GM10266 (cell line): ENCODE measurements around the gene TNFRSF1B.
"Not testable (repeated sequence)": the region's sequence is repeated elsewhere in the genome, so short reads cannot be mapped to it uniquely, and the experiment has no call there.

Experiments
- DNase-seq: peaks from one replicate; pipeline ENCODE4 v3.0.0; 2012; ENCODE audit errors: extremely low spot score
- TF ChIP-seq, protein P1 (sequence below): IDR thresholded peaks from 2 replicates; pipeline ENCODE4 v1.5.1; 2012; ENCODE audit warnings: mild to moderate bottlenecking, low read depth; ENCODE audit not compliant: control insufficient read depth, insufficient read depth; ENCODE audit errors: missing control alignments

Gene TNFRSF1B

DNA sequence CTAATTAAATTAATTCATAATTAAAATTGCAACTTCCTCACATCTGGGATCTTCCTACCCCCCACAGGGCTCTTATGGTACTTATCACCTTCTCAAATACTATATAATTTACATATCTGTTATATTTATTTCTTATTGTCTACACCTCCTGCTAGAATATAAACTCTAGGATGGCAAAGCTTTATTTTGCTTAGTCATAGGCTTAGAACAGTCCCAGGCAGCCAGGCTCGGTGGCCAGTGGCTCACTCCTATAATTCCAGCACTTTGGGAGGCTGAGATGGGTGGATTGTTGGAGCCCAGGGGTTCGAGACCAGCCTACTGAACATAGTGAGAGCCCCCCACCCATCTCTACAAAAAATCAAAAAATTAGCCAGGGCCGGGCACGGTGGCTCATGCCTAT, 53.0 kb downstream of the TNFRSF1B start:
- TF ChIP-seq, protein P1, sequence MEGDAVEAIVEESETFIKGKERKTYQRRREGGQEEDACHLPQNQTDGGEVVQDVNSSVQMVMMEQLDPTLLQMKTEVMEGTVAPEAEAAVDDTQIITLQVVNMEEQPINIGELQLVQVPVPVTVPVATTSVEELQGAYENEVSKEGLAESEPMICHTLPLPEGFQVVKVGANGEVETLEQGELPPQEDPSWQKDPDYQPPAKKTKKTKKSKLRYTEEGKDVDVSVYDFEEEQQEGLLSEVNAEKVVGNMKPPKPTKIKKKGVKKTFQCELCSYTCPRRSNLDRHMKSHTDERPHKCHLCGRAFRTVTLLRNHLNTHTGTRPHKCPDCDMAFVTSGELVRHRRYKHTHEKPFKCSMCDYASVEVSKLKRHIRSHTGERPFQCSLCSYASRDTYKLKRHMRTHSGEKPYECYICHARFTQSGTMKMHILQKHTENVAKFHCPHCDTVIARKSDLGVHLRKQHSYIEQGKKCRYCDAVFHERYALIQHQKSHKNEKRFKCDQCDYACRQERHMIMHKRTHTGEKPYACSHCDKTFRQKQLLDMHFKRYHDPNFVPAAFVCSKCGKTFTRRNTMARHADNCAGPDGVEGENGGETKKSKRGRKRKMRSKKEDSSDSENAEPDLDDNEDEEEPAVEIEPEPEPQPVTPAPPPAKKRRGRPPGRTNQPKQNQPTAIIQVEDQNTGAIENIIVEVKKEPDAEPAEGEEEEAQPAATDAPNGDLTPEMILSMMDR: no peak
- DNase-seq: no peak

DNA sequence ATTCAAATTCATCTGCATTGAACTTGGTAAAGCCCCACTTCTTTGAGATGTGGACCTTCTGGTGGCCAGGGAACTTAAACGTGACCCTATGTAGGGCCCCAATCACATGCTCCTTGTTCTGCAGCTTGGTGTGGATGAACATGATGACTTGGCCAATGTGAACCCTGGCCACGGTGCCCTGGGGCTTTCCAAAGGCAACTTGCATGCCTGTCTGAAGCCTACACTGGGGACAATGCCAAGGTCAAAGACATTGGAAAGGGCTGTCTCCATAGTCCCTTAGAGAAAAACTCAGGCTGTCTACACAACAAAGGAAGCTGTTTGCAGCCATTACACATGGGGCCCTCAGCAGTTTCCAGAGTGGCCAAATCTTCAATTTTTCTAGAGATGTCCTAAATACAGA, 54.1 kb downstream of the TNFRSF1B start:
- no peak for DNase-seq

DNA sequence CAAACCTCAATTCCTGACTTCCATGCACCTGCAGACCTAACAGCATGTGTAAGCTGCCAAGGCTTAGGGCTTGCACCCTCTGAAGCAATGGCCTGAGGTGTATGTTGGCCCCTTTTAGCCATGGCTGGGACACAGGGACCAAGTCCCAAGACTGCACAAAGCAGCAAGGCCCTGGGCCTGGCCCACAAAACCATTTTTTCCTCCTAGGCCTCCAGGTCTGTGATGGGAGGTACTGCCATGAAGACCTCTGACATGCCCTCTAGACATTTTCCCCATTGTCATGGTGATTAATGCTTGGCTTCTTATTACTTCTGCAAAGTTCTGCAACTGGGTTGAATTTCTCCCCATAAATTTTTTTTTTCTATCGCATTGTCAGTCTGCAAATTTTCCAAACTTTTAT, 55.9 kb downstream of the TNFRSF1B start:
- not testable (repeated sequence) for DNase-seq

More for the DNA sequence above, 54.1 kb downstream of the TNFRSF1B start:
- TF ChIP-seq, protein P1: no peak

DNA sequence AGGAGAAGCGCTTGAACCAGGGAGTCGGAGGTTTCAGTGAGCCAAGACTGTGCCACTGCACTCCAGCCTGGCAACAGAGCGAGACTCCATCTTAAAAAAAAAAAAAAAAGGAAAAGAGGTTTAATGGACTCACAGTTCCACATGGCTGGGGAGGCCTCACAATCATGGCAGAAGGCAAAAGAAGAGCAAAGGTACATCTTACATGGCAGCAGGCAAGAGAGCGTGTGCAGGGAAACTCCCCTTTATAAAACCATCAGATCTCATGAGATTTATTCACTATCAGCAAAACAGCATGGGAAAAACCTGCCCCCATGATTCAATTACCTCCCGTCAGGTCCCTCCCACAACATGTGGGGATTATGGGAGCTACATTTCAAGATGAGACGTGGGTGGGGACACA, 57.3 kb downstream of the TNFRSF1B start:
- DNase-seq: not testable (repeated sequence)

DNA sequence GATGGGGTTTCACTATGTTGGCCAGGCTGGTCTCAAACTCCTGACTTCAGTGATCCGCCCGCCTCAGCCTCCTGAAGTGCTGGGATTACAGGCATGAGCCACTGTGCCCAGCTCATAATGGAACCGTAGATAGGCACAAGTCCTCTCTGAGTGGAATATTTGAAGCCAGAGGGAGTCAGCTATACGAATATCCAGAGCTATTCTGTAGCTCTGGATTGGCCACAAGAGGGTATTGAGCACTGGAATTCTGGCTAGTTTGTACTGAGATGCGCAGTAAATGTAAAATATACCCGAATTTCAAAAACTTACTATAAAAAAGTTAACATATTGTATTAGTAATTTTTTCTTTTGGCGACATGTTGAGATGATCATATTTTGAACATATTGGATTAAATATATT, 62.2 kb downstream of the TNFRSF1B start:
- TF ChIP-seq, protein P1: no peak
- no peak for DNase-seq

DNA sequence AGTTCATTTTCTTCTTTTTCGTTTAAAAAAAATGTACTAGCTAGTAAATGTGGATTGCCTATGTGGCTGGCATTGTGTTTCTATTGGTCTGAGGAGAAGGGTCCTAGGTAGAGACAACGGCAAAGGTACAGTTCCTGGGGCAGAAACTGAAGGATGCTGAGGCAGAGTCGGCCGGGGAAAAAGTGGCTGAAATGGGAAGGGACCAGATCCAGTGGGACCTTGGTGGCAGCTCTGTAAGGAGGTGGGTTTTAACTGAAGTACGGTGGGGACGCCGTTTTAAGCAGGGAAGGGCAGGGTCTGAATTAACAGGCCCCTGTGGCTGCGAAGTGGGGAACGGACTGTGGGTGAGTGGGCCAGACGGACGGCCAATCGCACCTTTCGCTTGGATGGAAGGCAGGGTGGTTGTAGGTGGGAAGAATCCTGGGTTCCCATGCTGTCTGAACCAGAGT, 62.6 kb downstream of the TNFRSF1B start:
- no peak for DNase-seq
- TF ChIP-seq, protein P1: no peak

DNA sequence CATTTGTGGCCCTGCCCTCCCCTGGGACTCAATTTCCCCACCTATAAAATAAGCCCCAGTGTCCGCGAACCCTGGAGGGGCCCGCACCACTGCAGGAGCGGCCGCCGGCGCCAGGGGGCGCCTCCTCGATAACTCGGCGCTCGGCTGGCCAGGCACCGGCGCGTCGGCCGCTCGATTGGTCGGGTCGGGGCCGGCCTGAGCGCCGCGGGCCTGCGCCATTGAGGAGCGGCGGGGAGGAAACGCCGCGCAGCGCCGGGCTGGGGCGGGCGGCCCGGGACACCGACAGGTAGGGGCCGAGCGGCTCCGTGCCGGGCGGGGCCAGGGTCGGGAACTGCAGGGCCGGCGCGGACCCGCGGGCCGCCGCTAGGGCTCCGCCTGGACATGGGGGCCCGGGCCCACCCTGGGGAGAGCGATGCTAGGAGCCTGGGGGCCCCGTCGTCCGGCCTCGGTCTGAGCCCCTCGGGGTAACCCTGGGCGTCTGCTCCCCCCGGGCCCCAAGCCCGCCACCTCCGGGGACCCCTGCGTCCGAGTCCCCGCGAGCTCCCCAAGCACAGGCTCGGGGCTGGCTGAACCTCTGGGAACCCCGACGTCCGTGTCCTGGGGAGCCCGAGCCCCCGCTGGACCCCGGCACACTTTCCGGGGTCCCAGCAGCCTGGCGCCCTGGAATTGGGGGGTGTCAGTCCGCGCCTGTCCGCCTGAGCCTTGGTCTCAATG, 63.2 kb downstream of the TNFRSF1B start, which contains the start of gene VPS13D:
Gene VPS13D, plus strand, starts transcription at position 196 of the 714 bp plus-strand sequence. CDS start 4,237 bp downstream, outside the sequence.
- TF ChIP-seq, protein P1: peak; percentile 97
- DNase-seq: peak; percentile 94

DNA sequence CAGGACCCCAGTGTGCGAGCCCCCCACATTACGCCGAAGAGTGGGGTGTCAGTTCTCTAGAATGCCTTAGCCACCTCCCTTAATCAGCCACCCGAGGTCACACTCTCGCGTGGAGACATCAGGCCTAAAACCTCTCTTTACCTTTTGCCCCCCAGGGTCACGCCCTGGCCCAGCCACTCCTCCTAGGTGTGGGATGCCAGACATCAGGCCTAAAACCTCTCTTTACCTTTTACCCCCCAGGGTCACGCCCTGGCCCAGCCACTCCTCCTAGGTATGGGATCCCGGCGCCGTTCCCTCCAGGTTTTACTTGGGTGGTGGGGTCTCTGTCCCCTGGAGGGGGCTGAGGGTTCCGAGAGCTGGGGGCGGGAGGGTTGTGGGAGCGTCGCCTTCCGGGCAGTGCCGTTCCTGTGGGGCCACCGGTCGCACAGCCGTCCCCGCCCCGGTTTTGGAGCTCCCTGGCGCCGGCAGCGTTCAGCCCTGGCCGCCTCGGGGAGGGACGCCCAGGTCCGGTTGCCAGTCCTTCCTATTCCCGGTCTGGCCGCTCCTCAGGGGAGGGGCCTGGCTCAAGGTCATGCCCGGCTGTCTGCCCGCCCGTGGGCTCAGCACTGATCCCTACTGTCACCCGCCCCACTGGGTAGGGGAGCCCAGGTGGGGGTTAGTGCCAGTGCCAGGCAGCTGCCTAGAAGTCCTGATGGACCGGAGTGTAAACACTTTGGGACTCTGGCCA, 63.9 kb downstream of the TNFRSF1B start:
- TF ChIP-seq, protein P1: no peak
- DNase-seq: peak; percentile 40
